ENCODE measurements around the gene NAALADL2. TPM values are rescaled to one million over a fixed set of nuclear protein-coding genes. Genes with fewer than 3 reads are reported as not detected.

NAALADL2 gene
- total and polyA plus RNA-seq, 2 of the 8 experiments (the other 6 are each of a cell fraction or from before 2014, with no cell fraction given): 0.12 to 0.22 TPM

DNA sequence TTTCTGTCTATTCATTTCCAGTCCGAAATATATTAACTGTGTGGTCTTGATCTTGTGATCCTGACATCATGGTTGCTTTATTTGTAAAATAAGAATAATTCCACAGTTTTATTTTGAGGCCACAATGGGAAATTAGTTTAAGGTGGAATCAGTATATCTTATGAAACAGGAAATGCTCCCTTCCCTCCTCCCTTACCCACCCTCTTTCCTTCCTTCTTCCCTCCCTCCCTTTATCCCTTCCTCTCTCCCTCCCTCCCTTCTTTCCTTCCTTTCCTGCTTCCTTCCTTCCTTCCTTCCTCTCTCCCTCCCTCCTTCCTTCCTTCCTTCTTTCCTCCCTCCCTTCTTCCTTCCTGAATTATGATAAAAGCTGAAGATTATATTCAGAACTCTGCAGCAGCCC, 452.3 kb downstream of the NAALADL2 start:
- Histone ChIP-seq H4K20me1 (replicated peaks in 1 of 2; ENCODE audit: control insufficient read depth in 1 of 2, insufficient read depth in 2 of 2, low read length in 2 of 2) (no peaks in the 10 kb centered on the region), H2BK15ac (ENCODE audit: low read length) (no peak overlapping the region), H3K9me3 (ENCODE audit: insufficient read depth in 2 of 2, low read depth in 1 of 2, low read length in 1 of 2) (no peaks in the 10 kb centered on the region), H3K4me2 (ENCODE audit: insufficient read depth in 1 of 2, low read depth in 2 of 2, low read length in 2 of 2) (no peak overlapping the region), H4K8ac (ENCODE audit: extremely low read depth, insufficient read depth, low read length) (no peak overlapping the region), H3K36me3 (ENCODE audit: control insufficient read depth in 2 of 4, insufficient read depth in 4 of 4, low read length in 3 of 4) (no peaks in the 10 kb centered on the region), H3K23me2 (ENCODE audit: low read depth, low read length) (peaks cover 3% of the 10 kb centered on the region; the same call in 1 of the 2 replicates), H3K4me3 (ENCODE audit: extremely low read depth in 1 of 4, insufficient read depth in 2 of 4, low read depth in 3 of 4, low read length in 4 of 4) (no peak overlapping the region), H2AK5ac (ENCODE audit: low read depth, low read length) (no peak overlapping the region), H3K14ac (ENCODE audit: insufficient read length) (no peak overlapping the region), H4K91ac (replicated peaks; ENCODE audit: insufficient read length, low read length) (no peak overlapping the region), H4K5ac (ENCODE audit: insufficient read length, low read depth, low read length) (no peak overlapping the region), H3K79me2 (ENCODE audit: control insufficient read depth in 1 of 2, insufficient read depth in 2 of 2, low read length in 2 of 2) (no peaks in the 10 kb centered on the region), H3K4ac (replicated peaks; ENCODE audit: insufficient read length, low read depth, low read length) (no peak overlapping the region), H3K56ac (replicated peaks; ENCODE audit: insufficient read length, low read depth, low read length) (no peak overlapping the region), H3K18ac (ENCODE audit: extremely low read depth, low read length) (no peak overlapping the region), H3K9ac (replicated peaks in 1 of 4; ENCODE audit: extremely low read depth in 1 of 4, low read depth in 3 of 4, low read length in 3 of 4) (no peak overlapping the region), H2BK20ac (ENCODE audit: low read length) (no peak overlapping the region), H3K4me1 (replicated peaks in 1 of 4; ENCODE audit: control insufficient read depth in 3 of 4, insufficient read depth in 4 of 4, low read length in 3 of 4) (no peaks in the 10 kb centered on the region), H2AFZ (ENCODE audit: low read length) (no peak overlapping the region), H3K79me1 (ENCODE audit: low read depth, low read length) (no peaks in the 10 kb centered on the region), H3K27ac (ENCODE audit: low read depth, low read length) (no peak overlapping the region), H3K23ac (ENCODE audit: insufficient read length) (no peak overlapping the region), H2BK120ac (replicated peaks; ENCODE audit: low read depth, low read length) (no peak overlapping the region), H2BK12ac (ENCODE audit: low read depth, low read length) (no peak overlapping the region), H2BK5ac (ENCODE audit: low read depth, low read length) (no peak overlapping the region), H3K27me3 (replicated peaks in 1 of 4; ENCODE audit: control insufficient read depth in 3 of 4, extremely low read depth in 1 of 4, insufficient read depth in 3 of 4, low read length in 3 of 4) (no peaks in the 10 kb centered on the region)
- WGBS, 2 experiments (ENCODE audit: extremely low coverage in 1 of 2, insufficient coverage in 1 of 2, insufficient read length in 1 of 2, insufficient replicate concordance in 2 of 2, low coverage in 1 of 2, low lambda C conversion rate in 2 of 2, missing lambda C conversion rate in 1 of 2): 82% methylated on average over 1 of the region's 1 CpG; no CpG with 5 or more reads in 1 of the 2 experiments
- FAIRE-seq: no peak
- CTCF ChIA-PET (ENCODE audit: partially characterized antibody): no interaction called here
- TF ChIP-seq SRF (IDR thresholded peaks at IDR 0.05; ENCODE audit: low read depth, low read length): no peak
- TF ChIP-seq, protein P1, sequence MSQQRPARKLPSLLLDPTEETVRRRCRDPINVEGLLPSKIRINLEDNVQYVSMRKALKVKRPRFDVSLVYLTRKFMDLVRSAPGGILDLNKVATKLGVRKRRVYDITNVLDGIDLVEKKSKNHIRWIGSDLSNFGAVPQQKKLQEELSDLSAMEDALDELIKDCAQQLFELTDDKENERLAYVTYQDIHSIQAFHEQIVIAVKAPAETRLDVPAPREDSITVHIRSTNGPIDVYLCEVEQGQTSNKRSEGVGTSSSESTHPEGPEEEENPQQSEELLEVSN (IDR thresholded peaks at IDR 0.05): no peak
- TF ChIP-seq CEBPB (IDR thresholded peaks at IDR 0.05; ENCODE audit: low read depth, low read length): no peak
- no peak for TF ChIP-seq HDAC6 (IDR thresholded peaks at IDR 0.05; ENCODE audit: low read depth, low read length)
- TF ChIP-seq, protein P2, sequence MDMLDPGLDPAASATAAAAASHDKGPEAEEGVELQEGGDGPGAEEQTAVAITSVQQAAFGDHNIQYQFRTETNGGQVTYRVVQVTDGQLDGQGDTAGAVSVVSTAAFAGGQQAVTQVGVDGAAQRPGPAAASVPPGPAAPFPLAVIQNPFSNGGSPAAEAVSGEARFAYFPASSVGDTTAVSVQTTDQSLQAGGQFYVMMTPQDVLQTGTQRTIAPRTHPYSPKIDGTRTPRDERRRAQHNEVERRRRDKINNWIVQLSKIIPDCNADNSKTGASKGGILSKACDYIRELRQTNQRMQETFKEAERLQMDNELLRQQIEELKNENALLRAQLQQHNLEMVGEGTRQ (IDR thresholded peaks at IDR 0.05; ENCODE audit: low read length): no peak
- TF ChIP-seq TAF1 (IDR thresholded peaks at IDR 0.05; ENCODE audit: low read depth, low read length): no peak
- POLR2A ChIA-PET (ENCODE audit: partially characterized antibody): no interaction called here
- no peak for DNase-seq (ENCODE audit: low read depth in 1 of 2, low spot score in 2 of 2)
